Vagina (tissue), 2 donors: ENCODE data around the gene WSB1.

Experiments used
- CTCF ChIP-seq, 3 experiments: fragments of 450-650 bp in 2 of 3; fragments of 200-600 bp in 1 of 3; sonication (generic) in 1 of 3; IDR thresholded peaks; one replicate each; pipeline ENCODE4 v1.5.1; 2017 to 2019; ENCODE audit warnings: antibody characterized with exemption in 3 of 3, mild to moderate bottlenecking in 2 of 3, moderate library complexity in 2 of 3
- POLR2A ChIP-seq, 2 donors: fragments of 450-650 bp; IDR thresholded peaks; one replicate each; pipeline ENCODE4 v1.6.1; 2017; ENCODE audit warnings: antibody characterized with exemption in 2 of 2, mild to moderate bottlenecking in 2 of 2, moderate library complexity in 2 of 2
- POLR2AphosphoS5 ChIP-seq, 2 donors: sonication (generic); formaldehyde crosslinking; IDR thresholded peaks; one replicate each; pipeline ENCODE4 v1.9.0; 2017; ENCODE audit warnings: antibody characterized with exemption in 2 of 2, mild to moderate bottlenecking in 2 of 2, low read depth in 1 of 2; ENCODE audit not compliant: insufficient read depth in 1 of 2

- TF ChIP-seq CTCF (IDR thresholded peaks at IDR 0.05) (no peak), POLR2A (IDR thresholded peaks at IDR 0.05) (no peak), POLR2AphosphoS5 (IDR thresholded peaks at IDR 0.05; ENCODE audit: insufficient read depth in 1 of 2, low read depth in 1 of 2) (no peak)
These were observed 9.8 kb downstream of the WSB1 start for GRCh38 chr17:27303734-27304133.
